Stimulated activated naive CD8-positive, alpha-beta T cell treated with anti-CD3 and anti-CD28 coated beads, Interleukin-15, Interleukin-2, amounts not matched to agents 100 ng/mL and 50 ng/mL, for 24 hours (primary cell): Measurements from ENCODE around the gene GSTK1.
"Not testable (repeated sequence)": the region's sequence is repeated elsewhere in the genome, so short reads cannot be mapped to it uniquely, and the experiment has no call there.

ENCODE experiments used
- H3K27ac Mint-ChIP-seq: one replicate; pipeline ENCODE4 v1.8.0; 2021; ENCODE audit warnings: mild to moderate bottlenecking, mixed read lengths
- H3K27me3 Mint-ChIP-seq: one replicate; pipeline ENCODE4 v1.8.0; 2021; ENCODE audit warnings: mixed read lengths
- H3K36me3 Mint-ChIP-seq: one replicate; pipeline ENCODE4 v1.8.0; 2021; ENCODE audit warnings: low read depth, mixed read lengths
- H3K4me1 Mint-ChIP-seq: one replicate; pipeline ENCODE4 v1.8.0; 2021; ENCODE audit warnings: low read depth, mixed read lengths
- H3K4me3 Mint-ChIP-seq: one replicate; pipeline ENCODE4 v1.8.0; 2021; ENCODE audit warnings: mild to moderate bottlenecking, mixed read lengths
- H3K9me3 Mint-ChIP-seq: one replicate; pipeline ENCODE4 v1.8.0; 2021; ENCODE audit warnings: mixed read lengths

Gene GSTK1

DNA sequence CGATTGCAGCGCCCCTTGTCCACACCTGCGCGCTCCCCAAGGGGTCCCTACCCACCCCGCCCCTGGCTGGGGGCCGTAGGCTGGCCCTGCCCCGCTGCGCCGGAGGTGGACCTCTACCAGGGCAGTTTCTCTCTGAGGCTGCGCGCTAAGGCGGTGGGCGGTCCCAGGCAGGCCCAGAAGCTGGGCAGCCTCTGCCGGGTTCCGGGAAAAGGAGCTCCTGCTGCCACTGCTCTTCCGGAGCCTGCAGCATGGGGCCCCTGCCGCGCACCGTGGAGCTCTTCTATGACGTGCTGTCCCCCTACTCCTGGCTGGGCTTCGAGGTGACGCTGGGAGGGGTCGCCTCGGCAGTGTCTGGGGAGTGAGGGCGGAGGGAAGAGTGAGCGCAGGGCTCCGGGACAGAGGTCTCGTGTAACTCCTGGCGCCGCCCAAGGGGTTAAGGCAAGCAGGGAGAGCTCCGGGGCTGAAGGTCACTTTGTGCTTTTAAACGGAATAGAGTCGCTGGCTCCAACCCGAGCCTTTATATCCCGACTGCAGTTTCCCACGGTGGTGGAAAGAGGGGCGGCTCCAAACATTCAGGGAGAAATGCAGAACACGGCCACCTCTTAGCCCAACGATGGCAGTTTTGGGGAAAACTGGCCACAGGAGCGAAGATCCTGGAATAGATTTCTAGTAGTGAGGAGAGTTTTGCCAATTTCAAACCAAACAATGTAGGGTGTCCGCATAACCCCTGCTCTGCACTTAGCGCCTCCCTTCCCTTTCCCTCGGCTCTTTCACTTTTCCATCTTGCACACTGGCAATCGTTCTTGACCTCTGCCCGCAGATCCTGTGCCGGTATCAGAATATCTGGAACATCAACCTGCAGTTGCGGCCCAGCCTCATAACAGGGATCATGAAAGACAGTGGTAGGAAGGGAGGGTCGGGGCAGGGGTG lies at the start of gene GSTK1:
Gene GSTK1 (plus strand): TSS at position 176 of the 930 bp plus-strand sequence. CDS start 73 bp downstream, at position 249.
- H3K9me3 Mint-ChIP-seq, result no peaks in the 10 kb centered on the region
- H3K27ac Mint-ChIP-seq, result peak within 1 kb of the TSS; percentile 96
- H3K27me3 Mint-ChIP-seq, result no peaks in the 10 kb centered on the region
- H3K36me3 Mint-ChIP-seq, result peaks cover 40% of the 10 kb centered on the region
- peaks cover 53% of the 10 kb centered on the region for H3K4me1 Mint-ChIP-seq
- peak within 1 kb of the TSS; percentile 88 for H3K4me3 Mint-ChIP-seq

- not testable (repeated sequence) for H3K4me1 Mint-ChIP-seq, H3K9me3 Mint-ChIP-seq, H3K27me3 Mint-ChIP-seq, H3K36me3 Mint-ChIP-seq, H3K27ac Mint-ChIP-seq, H3K4me3 Mint-ChIP-seq
These were observed 49.8 kb upstream of the GSTK1 start for GRCh38 chr7:143213478-143213877.

GRCh38 chr7:143214789-143215679 lies 48.2 kb upstream of the GSTK1 start:
- H3K27ac Mint-ChIP-seq, result no peak overlapping the region
- no peaks in the 10 kb centered on the region for H3K36me3 Mint-ChIP-seq
- no peaks in the 10 kb centered on the region for H3K4me1 Mint-ChIP-seq
- H3K27me3 Mint-ChIP-seq, result peaks cover 5% of the 10 kb centered on the region
- no peaks in the 10 kb centered on the region for H3K9me3 Mint-ChIP-seq
- H3K4me3 Mint-ChIP-seq, result no peak overlapping the region

DNA sequence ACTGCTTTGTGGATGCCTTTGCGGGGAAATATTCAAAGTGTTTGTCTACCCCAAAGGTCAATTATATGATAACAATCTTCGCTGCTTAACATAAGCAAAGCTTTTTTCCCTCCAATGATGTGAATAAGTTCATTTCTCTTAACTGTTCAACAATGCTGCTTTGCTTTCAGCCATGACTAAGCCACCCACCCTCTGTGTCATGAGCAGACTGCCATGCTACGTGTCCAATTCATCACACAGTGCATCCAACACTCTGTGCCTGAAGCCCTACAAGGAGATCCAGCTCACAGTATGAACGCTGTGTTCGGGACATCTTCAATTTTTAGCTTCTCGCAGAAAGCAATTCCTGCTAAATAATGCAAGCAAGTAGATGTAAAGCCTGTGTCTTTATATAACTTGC lies 47.1 kb upstream of the GSTK1 start:
- H3K27me3 Mint-ChIP-seq, result peaks cover 5% of the 10 kb centered on the region
- no peaks in the 10 kb centered on the region for H3K4me1 Mint-ChIP-seq
- no peaks in the 10 kb centered on the region for H3K36me3 Mint-ChIP-seq
- H3K27ac Mint-ChIP-seq, result no peak overlapping the region
- no peaks in the 10 kb centered on the region for H3K9me3 Mint-ChIP-seq
- H3K4me3 Mint-ChIP-seq, result no peak overlapping the region

- H3K4me1 Mint-ChIP-seq, result no peaks in the 10 kb centered on the region
- H3K27ac Mint-ChIP-seq, result no peak overlapping the region
- no peaks in the 10 kb centered on the region for H3K9me3 Mint-ChIP-seq
These were observed 46.6 kb upstream of the GSTK1 start for GRCh38 chr7:143216686-143217085.

DNA sequence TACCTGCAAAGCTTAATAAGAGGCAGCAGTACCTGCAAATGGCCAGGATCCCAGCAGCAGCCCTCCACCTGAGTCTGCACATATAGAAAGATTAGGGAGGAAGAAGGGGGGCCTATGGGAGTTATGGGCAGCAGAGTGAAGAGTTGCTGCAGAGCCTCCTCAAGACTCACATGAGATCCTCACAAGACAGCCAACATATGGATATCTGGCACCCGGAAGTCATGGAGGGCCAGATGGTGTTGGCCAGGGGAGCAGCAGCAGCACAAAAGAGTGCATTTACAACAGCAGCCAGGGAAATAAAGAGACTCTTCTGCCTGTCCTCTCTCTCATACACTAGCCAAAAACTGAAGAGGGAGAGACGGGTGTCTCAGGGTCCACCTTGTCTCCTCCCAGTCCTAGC lies 45.4 kb upstream of the GSTK1 start:
- H3K9me3 Mint-ChIP-seq, result no peaks in the 10 kb centered on the region

More at GRCh38 chr7:143216686-143217085, 46.6 kb upstream of the GSTK1 start:
- no peak overlapping the region for H3K4me3 Mint-ChIP-seq
- H3K27me3 Mint-ChIP-seq, result peaks cover 9% of the 10 kb centered on the region
- H3K36me3 Mint-ChIP-seq, result no peaks in the 10 kb centered on the region

GRCh38 chr7:143221286-143221685 lies 42.0 kb upstream of the GSTK1 start:
- Mint-ChIP-seq H3K4me3 (no peak overlapping the region), H3K4me1 (no peaks in the 10 kb centered on the region), H3K9me3 (no peaks in the 10 kb centered on the region), H3K27me3 (peaks cover 27% of the 10 kb centered on the region), H3K36me3 (no peaks in the 10 kb centered on the region), H3K27ac (no peak overlapping the region)

More for the DNA sequence above, 45.4 kb upstream of the GSTK1 start:
- no peak overlapping the region for H3K27ac Mint-ChIP-seq
- no peaks in the 10 kb centered on the region for H3K4me1 Mint-ChIP-seq
- H3K27me3 Mint-ChIP-seq, result peaks cover 17% of the 10 kb centered on the region
- H3K4me3 Mint-ChIP-seq, result no peak overlapping the region
- no peaks in the 10 kb centered on the region for H3K36me3 Mint-ChIP-seq

GRCh38 chr7:143221737-143222136 lies 41.5 kb upstream of the GSTK1 start, which contains the start of gene TAS2R40:
Gene TAS2R40, plus strand, starts transcription at chr7:143222037. Its CDS starts 42 bp downstream, at chr7:143222079.
- H3K9me3 Mint-ChIP-seq, result no peaks in the 10 kb centered on the region

GRCh38 chr7:143222782-143223181 lies 40.5 kb upstream of the GSTK1 start:
- H3K9me3 Mint-ChIP-seq, result no peaks in the 10 kb centered on the region
- H3K27me3 Mint-ChIP-seq, result peaks cover 27% of the 10 kb centered on the region
- no peak overlapping the region for H3K27ac Mint-ChIP-seq
- H3K4me1 Mint-ChIP-seq, result no peaks in the 10 kb centered on the region
- no peak overlapping the region for H3K4me3 Mint-ChIP-seq
- no peaks in the 10 kb centered on the region for H3K36me3 Mint-ChIP-seq

More at GRCh38 chr7:143221737-143222136, 41.5 kb upstream of the GSTK1 start, which contains the start of gene TAS2R40:
- Mint-ChIP-seq H3K36me3 (no peaks in the 10 kb centered on the region), H3K4me1 (no peaks in the 10 kb centered on the region), H3K4me3 (no peak within 1 kb of the TSS), H3K27ac (no peak within 1 kb of the TSS), H3K27me3 (peaks cover 27% of the 10 kb centered on the region)

- Mint-ChIP-seq H3K27ac (no peak overlapping the region), H3K36me3 (no peaks in the 10 kb centered on the region), H3K9me3 (no peaks in the 10 kb centered on the region), H3K27me3 (peaks cover 23% of the 10 kb centered on the region), H3K4me3 (no peak overlapping the region), H3K4me1 (no peaks in the 10 kb centered on the region)
These were observed 39.5 kb upstream of the GSTK1 start for GRCh38 chr7:143223784-143224183.

GRCh38 chr7:143225047-143225446 lies 38.2 kb upstream of the GSTK1 start:
- Mint-ChIP-seq H3K27ac (no peak overlapping the region), H3K9me3 (no peaks in the 10 kb centered on the region), H3K4me1 (no peaks in the 10 kb centered on the region), H3K27me3 (peaks cover 22% of the 10 kb centered on the region), H3K4me3 (no peak overlapping the region), H3K36me3 (no peaks in the 10 kb centered on the region)

DNA sequence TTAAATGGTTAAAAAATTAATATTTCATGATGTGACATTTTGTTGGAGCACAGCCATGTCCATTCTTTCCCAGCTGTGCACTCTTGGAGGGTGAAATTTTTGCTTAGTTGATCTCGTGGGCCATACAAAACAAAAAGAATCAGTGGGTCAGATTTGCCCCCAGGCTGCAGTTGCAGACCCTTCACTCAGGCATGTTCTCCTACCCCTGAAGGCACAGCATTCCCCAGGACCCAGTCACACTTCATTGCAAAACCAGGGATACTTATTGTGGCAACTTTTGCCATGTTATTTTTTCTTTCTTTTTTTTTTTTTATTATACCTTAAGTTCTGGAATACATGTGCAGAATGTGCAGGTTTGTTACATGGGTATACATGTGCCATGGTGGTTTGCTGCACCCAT lies 35.4 kb upstream of the GSTK1 start:
- H3K9me3 Mint-ChIP-seq, result no peaks in the 10 kb centered on the region
- no peak overlapping the region for H3K27ac Mint-ChIP-seq
- no peak overlapping the region for H3K4me3 Mint-ChIP-seq
- peaks cover 10% of the 10 kb centered on the region for H3K27me3 Mint-ChIP-seq
- no peaks in the 10 kb centered on the region for H3K4me1 Mint-ChIP-seq
- H3K36me3 Mint-ChIP-seq, result no peaks in the 10 kb centered on the region

- H3K36me3 Mint-ChIP-seq, result no peaks in the 10 kb centered on the region
- H3K27ac Mint-ChIP-seq, result no peak overlapping the region
- H3K4me1 Mint-ChIP-seq, result no peaks in the 10 kb centered on the region
- no peak overlapping the region for H3K4me3 Mint-ChIP-seq
- no peaks in the 10 kb centered on the region for H3K9me3 Mint-ChIP-seq
- no peaks in the 10 kb centered on the region for H3K27me3 Mint-ChIP-seq
These were observed 34.0 kb upstream of the GSTK1 start for GRCh38 chr7:143229054-143229790.

DNA sequence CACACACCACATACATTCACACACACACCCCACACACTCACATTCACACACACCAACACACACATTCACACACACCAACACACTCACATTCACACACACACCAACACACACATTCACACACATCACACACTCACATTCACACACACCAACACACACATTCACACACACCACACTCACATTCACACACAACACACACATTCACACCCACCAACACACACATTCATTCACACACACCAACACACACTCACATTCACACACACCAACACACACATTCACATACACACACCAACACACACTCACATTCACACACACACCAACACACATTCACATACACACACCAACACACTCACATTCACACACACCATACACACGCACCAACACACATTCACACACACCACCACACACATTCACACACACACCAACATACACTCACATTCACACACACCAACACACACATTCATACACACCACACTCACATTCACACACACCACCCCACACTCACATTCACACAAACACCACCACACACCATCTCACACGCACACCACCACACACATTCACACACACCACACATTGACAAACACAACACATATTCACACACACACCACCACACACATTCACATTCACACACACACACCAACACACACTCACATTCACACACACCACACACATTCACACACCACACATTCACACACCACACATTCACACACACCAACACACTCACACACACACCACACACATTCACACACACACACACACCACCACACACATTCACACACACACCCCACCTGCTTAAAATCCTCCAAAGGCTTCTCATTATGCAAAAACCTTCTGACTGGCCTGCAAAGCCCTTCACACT lies 32.4 kb upstream of the GSTK1 start:
- Mint-ChIP-seq H3K4me1 (no peaks in the 10 kb centered on the region), H3K27me3 (peaks cover 7% of the 10 kb centered on the region)

More for the DNA sequence above, 32.4 kb upstream of the GSTK1 start:
- H3K36me3 Mint-ChIP-seq, result no peaks in the 10 kb centered on the region
- H3K27ac Mint-ChIP-seq, result no peak overlapping the region
- no peaks in the 10 kb centered on the region for H3K9me3 Mint-ChIP-seq
- no peak overlapping the region for H3K4me3 Mint-ChIP-seq
